Liver (tissue), 9 donors: ENCODE measurements around the gene PRORP. TPM values are rescaled to one million over a fixed set of nuclear protein-coding genes. Genes with fewer than 3 reads are reported as not detected.

Source experiments
- DNase-seq: peaks from one replicate; pipeline ENCODE4 v3.0.0-alpha.2; 2017; ENCODE audit warnings: low spot score
- H3K27ac ChIP-seq, 2 donors: one replicate each; pipeline ENCODE4 v1.7.0; 2013; ENCODE audit warnings: inconsistent platforms in 2 of 2, low read length in 2 of 2, control low read depth in 1 of 2, low read depth in 1 of 2, mild to moderate bottlenecking in 1 of 2
- H3K27me3 ChIP-seq, 4 donors: one replicate each; pipeline versions ENCODE4 v1.6.1 to v1.7.0; 2013; ENCODE audit warnings: low read length in 3 of 4, inconsistent platforms in 1 of 4, mild to moderate bottlenecking in 1 of 4, moderate library complexity in 1 of 4; ENCODE audit not compliant: control insufficient read depth in 4 of 4, insufficient read depth in 4 of 4
- H3K36me3 ChIP-seq, 4 donors: one replicate each; pipeline versions ENCODE4 v1.6.1 to v1.7.0; 2013; ENCODE audit warnings: low read length in 3 of 4, mild to moderate bottlenecking in 3 of 4, low read depth in 1 of 4, moderate library complexity in 1 of 4; ENCODE audit not compliant: control insufficient read depth in 4 of 4, insufficient read depth in 3 of 4
- H3K4me1 ChIP-seq, 4 donors: one replicate each; pipeline versions ENCODE4 v1.6.1 to v1.7.0; 2013; ENCODE audit warnings: low read length in 3 of 4, mild to moderate bottlenecking in 3 of 4, moderate library complexity in 1 of 4; ENCODE audit not compliant: control insufficient read depth in 4 of 4, insufficient read depth in 4 of 4
- H3K4me3 ChIP-seq, 3 donors: one replicate each; pipeline versions ENCODE4 v1.6.1 to v1.7.0; 2013; ENCODE audit warnings: low read length in 3 of 3, control low read depth in 1 of 3, low read depth in 1 of 3, mild to moderate bottlenecking in 1 of 3
- H3K9ac ChIP-seq, 2 donors: one replicate each; pipeline ENCODE4 v1.7.0; 2013; ENCODE audit warnings: low read length in 2 of 2, mild to moderate bottlenecking in 2 of 2, moderate library complexity in 2 of 2, control low read depth in 1 of 2, low read depth in 1 of 2
- H3K9me3 ChIP-seq, 4 donors: one replicate each; pipeline versions ENCODE4 v1.6.1 to v1.7.0; 2013; ENCODE audit warnings: low read length in 3 of 4; ENCODE audit not compliant: control insufficient read depth in 4 of 4
- ATF3 ChIP-seq: IDR thresholded peaks from 2 replicates; pipeline ENCODE4 v1.6.1; 2016; ENCODE audit warnings: antibody characterized with exemption
- CTCF ChIP-seq: fragments of 150-350 bp; IDR thresholded peaks from 2 replicates; pipeline ENCODE4 v1.5.1; 2017; ENCODE audit warnings: improper control_type of control experiment, low read depth, low read length; ENCODE audit not compliant: missing input control
- FOXA2 ChIP-seq: IDR thresholded peaks from 2 replicates; pipeline ENCODE4 v1.6.1; 2016; ENCODE audit warnings: antibody characterized with exemption
- GABPA ChIP-seq, 2 donors: IDR thresholded peaks in 1 of 2; conservative IDR thresholded peaks in 1 of 2; 2 replicates each; pipeline ENCODE4 v1.6.1; 2016; ENCODE audit warnings: antibody characterized with exemption in 2 of 2, mild to moderate bottlenecking in 1 of 2, moderate library complexity in 1 of 2
- HNF4G ChIP-seq: IDR thresholded peaks from 2 replicates; pipeline ENCODE4 v1.6.1; 2016; ENCODE audit warnings: antibody characterized with exemption
- JUND ChIP-seq, 2 donors: IDR thresholded peaks; 2 replicates each; pipeline ENCODE4 v1.6.1; 2016; ENCODE audit warnings: antibody characterized with exemption in 2 of 2
- RAD21 ChIP-seq, 2 donors: IDR thresholded peaks; 2 replicates each; pipeline ENCODE4 v1.6.1; 2016; ENCODE audit warnings: antibody characterized with exemption in 2 of 2, mild to moderate bottlenecking in 2 of 2
- REST ChIP-seq: IDR thresholded peaks from 2 replicates; pipeline ENCODE4 v1.6.1; 2016; ENCODE audit warnings: antibody characterized with exemption, mild to moderate bottlenecking
- SP1 ChIP-seq: IDR thresholded peaks from 2 replicates; pipeline ENCODE4 v1.6.1; 2018; ENCODE audit warnings: antibody characterized with exemption, mild to moderate bottlenecking
- YY1 ChIP-seq: IDR thresholded peaks from 2 replicates; pipeline ENCODE4 v1.6.1; 2016; ENCODE audit warnings: antibody characterized with exemption, mild to moderate bottlenecking
- WGBS: extraction: QIAGEN DNeasy Blood & Tissue Kit; methylation state at CpG from one replicate; pipeline ENCODE4 v1.1.7; 2013; 5-methylcytosine and 5-hydroxymethylcytosine counted together
- polyA plus RNA-seq, 2 donors: library from polyadenylated mRNA; stranded (reverse) in 1 of 2; unstranded in 1 of 2; fragments of 200-250 nt in 1 of 2; fragments of >200 nt in 1 of 2; fragmentation: Nextera tagmentation in 1 of 2; extraction: Ambion mirVana in 1 of 2; gene quantifications; one replicate each; pipeline versions ENCODE4 v1.2.1 to v1.2.3, GENCODE V29; 2013 to 2015
- total RNA-seq, 2 donors: library from RNA; depleted of rRNA; stranded (reverse); fragments of >200 nt; gene quantifications; one replicate each; pipeline ENCODE4 v1.2.3, GENCODE V29; 2014
- donor health status: healthy.
- donor health status: healthy.
- donor health status: healthy.
- donor health status: healthy.
- donor health status: healthy.

PRORP gene
- total and polyA plus RNA-seq, 4 donors: 11.3 to 19.1 (median 14.4) TPM

GRCh38 chr14:35167496-35167895 lies 45.1 kb downstream of the PRORP start:
- H3K36me3 ChIP-seq: peaks cover 0 to 6% (median 3%) of the 10 kb centered on the region in 4 donors

More at GRCh38 chr14:35167496-35167895, 45.1 kb downstream of the PRORP start:
- Histone ChIP-seq H3K27me3 (no peaks in the 10 kb centered on the region), H3K9me3 (no peaks in the 10 kb centered on the region), H3K27ac (no peak overlapping the region), H3K4me1 (no peaks in the 10 kb centered on the region), H3K9ac (no peak overlapping the region), H3K4me3 (no peak overlapping the region)
- DNase-seq: no peak
- WGBS: 98% methylated on average over 3 of the region's 3 CpGs
- TF ChIP-seq SP1 (no peak), JUND (IDR thresholded peaks at IDR 0.05) (no peak), ATF3 (no peak), HNF4G (no peak), RAD21 (IDR thresholded peaks at IDR 0.05) (no peak), GABPA (IDR thresholded peaks at IDR 0.05 in 1 of 2, conservative IDR thresholded peaks at IDR 0.05 in 1 of 2) (no peak), REST (no peak), YY1 (no peak), CTCF (no peak), FOXA2 (no peak)

Other genes starting within 250 kb of the PRORP start
- 10 to 100 TPM; 18.5 to 44.9 TPM for gene BAZ1A, start 247.2 kb upstream of the PRORP start, total RNA-seq
- gene BAZ1A, start 247.2 kb upstream of the PRORP start, polyA plus RNA-seq: 1 to 10 TPM; 4.5 to 8.1 TPM
- 100 to 1,000 TPM in 1 of 2 donors, 10 to 100 TPM in 1; 38.6 to 113 TPM for gene SRP54, start 139.6 kb upstream of the PRORP start, total RNA-seq
- gene SRP54, start 139.6 kb upstream of the PRORP start, polyA plus RNA-seq: 10 to 100 TPM; 32.6 to 38.2 TPM
- 10 to 100 TPM; 12.8 to 38.2 TPM for gene FAM177A1, start 76.3 kb upstream of the PRORP start, total RNA-seq
- gene FAM177A1, start 76.3 kb upstream of the PRORP start, polyA plus RNA-seq: 10 to 100 TPM; 40.7 to 69.5 TPM
- 10 to 100 TPM in 1 of 2 donors, 1 to 10 TPM in 1; 9.8 to 19.4 TPM for gene PPP2R3C, start 562 bp upstream of the PRORP start, total RNA-seq
- 10 to 100 TPM in 1 of 2 donors, 1 to 10 TPM in 1; 6.9 to 14.6 TPM for gene PPP2R3C, start 562 bp upstream of the PRORP start, polyA plus RNA-seq
- gene PSMA6, start 169.8 kb downstream of the PRORP start, total RNA-seq: 100 to 1,000 TPM in 1 of 2 donors, 10 to 100 TPM in 1; 91.5 to 106 TPM
- 100 to 1,000 TPM in 1 of 2 donors, 10 to 100 TPM in 1; 87.5 to 151 TPM for gene PSMA6, start 169.8 kb downstream of the PRORP start, polyA plus RNA-seq